Measurements from ENCODE around the gene PDIA6.
A peak's percentile ranks its signal among the peaks of the same experiment; 100 is the strongest.

The PDIA6 gene

GRCh38 chr2:10832203-10832936 lies 19.8 kb upstream of the PDIA6 start:
- TF ChIP-seq, protein P1, sequence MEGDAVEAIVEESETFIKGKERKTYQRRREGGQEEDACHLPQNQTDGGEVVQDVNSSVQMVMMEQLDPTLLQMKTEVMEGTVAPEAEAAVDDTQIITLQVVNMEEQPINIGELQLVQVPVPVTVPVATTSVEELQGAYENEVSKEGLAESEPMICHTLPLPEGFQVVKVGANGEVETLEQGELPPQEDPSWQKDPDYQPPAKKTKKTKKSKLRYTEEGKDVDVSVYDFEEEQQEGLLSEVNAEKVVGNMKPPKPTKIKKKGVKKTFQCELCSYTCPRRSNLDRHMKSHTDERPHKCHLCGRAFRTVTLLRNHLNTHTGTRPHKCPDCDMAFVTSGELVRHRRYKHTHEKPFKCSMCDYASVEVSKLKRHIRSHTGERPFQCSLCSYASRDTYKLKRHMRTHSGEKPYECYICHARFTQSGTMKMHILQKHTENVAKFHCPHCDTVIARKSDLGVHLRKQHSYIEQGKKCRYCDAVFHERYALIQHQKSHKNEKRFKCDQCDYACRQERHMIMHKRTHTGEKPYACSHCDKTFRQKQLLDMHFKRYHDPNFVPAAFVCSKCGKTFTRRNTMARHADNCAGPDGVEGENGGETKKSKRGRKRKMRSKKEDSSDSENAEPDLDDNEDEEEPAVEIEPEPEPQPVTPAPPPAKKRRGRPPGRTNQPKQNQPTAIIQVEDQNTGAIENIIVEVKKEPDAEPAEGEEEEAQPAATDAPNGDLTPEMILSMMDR (IDR thresholded peaks at IDR 0.05; ENCODE audit: borderline replicate concordance, insufficient read depth, low read depth, low read length): peak; percentile 98
- no peak overlapping the region for H3K4me3 ChIP-seq (ENCODE audit: low read depth, low read length)

GRCh38 chr2:10831400-10831985 lies 18.9 kb upstream of the PDIA6 start:
- H3K4me3 ChIP-seq (ENCODE audit: low read depth, low read length): no peak overlapping the region
- TF ChIP-seq, protein P1 (IDR thresholded peaks at IDR 0.05; ENCODE audit: borderline replicate concordance, insufficient read depth, low read depth, low read length): no peak

DNA sequence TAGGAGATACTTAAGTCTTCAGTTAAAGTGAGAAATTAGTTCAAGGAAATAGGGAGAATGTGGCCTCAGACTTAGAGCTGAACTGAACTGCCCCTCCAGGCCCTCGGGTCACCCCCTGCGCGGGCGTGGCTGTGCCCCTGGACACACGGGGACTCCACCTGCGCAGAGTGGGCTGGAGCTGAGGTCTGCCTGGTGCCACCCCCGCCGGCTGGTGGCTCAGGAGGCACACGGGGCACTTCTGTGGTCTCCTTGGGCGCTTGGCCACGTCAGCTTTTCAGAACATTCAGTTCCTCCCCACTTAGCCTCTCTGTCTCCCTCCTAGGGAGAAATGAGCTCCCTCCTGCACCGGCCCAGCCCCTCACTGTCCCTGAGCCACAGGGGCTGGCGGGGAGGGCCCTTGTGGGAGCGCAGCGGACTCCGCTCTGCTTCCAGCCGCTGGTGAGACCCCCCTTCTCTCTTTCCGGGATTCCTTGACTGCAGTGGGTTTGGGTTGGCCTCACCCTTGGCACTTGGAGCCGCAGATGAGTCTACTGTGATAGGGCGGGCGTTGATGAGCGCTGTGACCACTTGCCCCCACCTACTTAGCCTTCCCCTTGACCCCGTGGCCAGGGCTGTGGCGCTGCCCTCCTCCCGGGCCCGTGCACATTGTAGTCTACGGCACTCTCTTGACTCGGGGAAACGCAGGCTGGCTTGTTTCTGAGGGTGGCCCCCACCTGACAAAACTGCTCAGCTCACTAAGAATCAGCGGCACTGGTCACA lies 18.2 kb upstream of the PDIA6 start:
- TF ChIP-seq, protein P1 (IDR thresholded peaks at IDR 0.05; ENCODE audit: borderline replicate concordance, insufficient read depth, low read depth, low read length): no peak

GRCh38 chr2:10830203-10830602 lies 17.6 kb upstream of the PDIA6 start:
- TF ChIP-seq, protein P1 (IDR thresholded peaks at IDR 0.05; ENCODE audit: borderline replicate concordance, insufficient read depth, low read depth, low read length): no peak

More for the DNA sequence above, 18.2 kb upstream of the PDIA6 start:
- no peak overlapping the region for H3K4me3 ChIP-seq (ENCODE audit: low read depth, low read length)

GRCh38 chr2:10829299-10829698 lies 16.7 kb upstream of the PDIA6 start:
- TF ChIP-seq, protein P1 (IDR thresholded peaks at IDR 0.05; ENCODE audit: borderline replicate concordance, insufficient read depth, low read depth, low read length): no peak
- H3K4me3 ChIP-seq (ENCODE audit: low read depth, low read length): no peak overlapping the region

More at GRCh38 chr2:10830203-10830602, 17.6 kb upstream of the PDIA6 start:
- H3K4me3 ChIP-seq (ENCODE audit: low read depth, low read length): no peak overlapping the region

- H3K4me3 ChIP-seq (ENCODE audit: low read depth, low read length): no peak overlapping the region
- TF ChIP-seq, protein P1 (IDR thresholded peaks at IDR 0.05; ENCODE audit: borderline replicate concordance, insufficient read depth, low read depth, low read length): no peak
These were observed 15.8 kb upstream of the PDIA6 start for GRCh38 chr2:10828346-10828745.
